Measurements from ENCODE around the gene GCLM. TPM values are rescaled to one million over a fixed set of nuclear protein-coding genes. Genes with fewer than 3 reads are reported as not detected.
"Not testable (repeated sequence)": the region's sequence is repeated elsewhere in the genome, so short reads cannot be mapped to it uniquely, and the experiment has no call there.

Gene GCLM
- total and polyA plus RNA-seq, 2 of the 4 experiments (the other 2 are of a cell fraction): 15.5 to 20.1 TPM

DNA sequence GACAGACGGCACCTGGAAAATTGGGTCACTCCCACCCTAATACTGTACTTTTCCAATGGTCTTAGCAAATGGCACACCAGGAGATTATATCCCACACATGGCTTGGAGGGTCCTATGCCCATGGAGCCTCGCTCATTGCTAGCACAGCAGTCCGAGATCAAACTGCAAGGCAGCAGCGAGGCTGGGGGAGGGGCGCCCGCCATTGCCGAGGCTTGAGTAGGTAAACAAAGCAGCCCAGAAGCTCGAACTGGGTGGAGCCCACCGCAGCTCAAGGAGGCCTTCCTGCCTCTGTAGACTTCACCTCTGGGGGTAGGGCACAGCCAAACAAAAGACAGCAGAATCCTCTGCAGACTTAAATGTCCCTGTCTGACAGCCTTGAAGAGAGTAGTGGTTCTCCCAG, 53.2 kb downstream of the GCLM start:
- H3K9me3 ChIP-seq (ENCODE audit: control insufficient read depth, insufficient read depth, low read length); H2BK120ac ChIP-seq (ENCODE audit: low read depth, low read length); H2BK15ac ChIP-seq (ENCODE audit: low read depth, low read length); H3K4me3 ChIP-seq (ENCODE audit: insufficient read depth, low read depth, low read length); H3K4ac ChIP-seq (ENCODE audit: low read depth, low read length); H3K9ac ChIP-seq (ENCODE audit: low read depth, low read length); H2BK20ac ChIP-seq (ENCODE audit: low read depth, low read length); H4K20me1 ChIP-seq (ENCODE audit: insufficient read depth, low read length); H3K14ac ChIP-seq (replicated peaks; ENCODE audit: low read depth, low read length); H3K18ac ChIP-seq (ENCODE audit: low read depth, low read length); H3K4me1 ChIP-seq (ENCODE audit: control insufficient read depth, insufficient read depth, low read length); H3K4me2 ChIP-seq (ENCODE audit: low read depth, low read length); H3K23ac ChIP-seq (ENCODE audit: low read depth, low read length); H3K56ac ChIP-seq (ENCODE audit: extremely low read depth, insufficient read depth, low read length); H3K27me3 ChIP-seq (ENCODE audit: control insufficient read depth, insufficient read depth, low read length); H4K8ac ChIP-seq (ENCODE audit: low read depth in 2 of 2, low read length in 2 of 2); H3K9me1 ChIP-seq (ENCODE audit: insufficient read depth, low read length); H2BK5ac ChIP-seq (ENCODE audit: low read depth, low read length, poor library complexity, severe bottlenecking); CTCF ChIA-PET; H2AFZ ChIP-seq (replicated peaks; ENCODE audit: low read length, poor library complexity); ATAC-seq (ENCODE audit: low read depth); dilution Hi-C loops (cut with HindIII; ENCODE audit: low sequenced_read_pairs, unreplicated experiment); H3K79me1 ChIP-seq (ENCODE audit: low read depth in 1 of 2, low read length in 2 of 2); intact Hi-C loops (cut with micrococcal nuclease); H2AK5ac ChIP-seq (ENCODE audit: low read depth, low read length); H2AK9ac ChIP-seq (replicated peaks; ENCODE audit: low read depth, low read length, poor library complexity); H3K27ac ChIP-seq (ENCODE audit: insufficient read depth, low read length); H4K91ac ChIP-seq (ENCODE audit: insufficient read depth, low read depth, low read length); H4K5ac ChIP-seq (ENCODE audit: low read depth, low read length); POLR2A ChIA-PET (ENCODE audit: unreplicated experiment); DNase-seq; BruUV-seq (replicated peaks); H3K36me3 ChIP-seq (ENCODE audit: control insufficient read depth, insufficient read depth, low read length): not testable (repeated sequence)
- 80% methylated on average over 1 of the region's 9 CpGs; no CpG with 5 or more reads in 1 of the 2 experiments for WGBS, 2 experiments (ENCODE audit: extremely low coverage in 2 of 2, insufficient read length in 1 of 2)
- in situ Hi-C loops (cut with MboI; ENCODE audit: low sequenced_read_pairs): loop anchor here (25.0 kb wide), 1 partner anchor 844 kb away; no protein-coding TSS in a partner anchor
